SJCRH30 (cell line): ENCODE data around the gene SLC27A3. TPM values are rescaled to one million over a fixed set of nuclear protein-coding genes. Genes with fewer than 3 reads are reported as not detected.
A peak's percentile ranks its signal among the peaks of the same experiment; 100 is the strongest.

Experiments
- DNase-seq, 2 experiments: peaks; one replicate each; pipeline ENCODE4 v3.0.0-alpha.2; 2015 to 2020
- H3K27ac ChIP-seq: fragments of 250-450 bp; sonication (Bioruptor Pico); 2 replicates; pipeline ENCODE4 v1.5.1; 2020; ENCODE audit warnings: mild to moderate bottlenecking, moderate library complexity
- H3K27me3 ChIP-seq: fragments of 250-450 bp; sonication (Bioruptor Pico); 2 replicates; pipeline ENCODE4 v1.5.1; 2020; ENCODE audit warnings: mild to moderate bottlenecking, moderate library complexity
- H3K36me3 ChIP-seq: fragments of 250-450 bp; sonication (Bioruptor Pico); 2 replicates; pipeline ENCODE4 v1.5.1; 2020; ENCODE audit warnings: mild to moderate bottlenecking, moderate library complexity
- H3K4me1 ChIP-seq: fragments of 250-450 bp; sonication (Bioruptor Pico); 2 replicates; pipeline ENCODE4 v1.5.1; 2020; ENCODE audit warnings: mild to moderate bottlenecking, moderate library complexity
- H3K4me3 ChIP-seq: fragments of 250-450 bp; sonication (Bioruptor Pico); 2 replicates; pipeline ENCODE4 v1.5.1; 2020; ENCODE audit warnings: mild to moderate bottlenecking, moderate library complexity
- H3K9me3 ChIP-seq: fragments of 250-450 bp; sonication (Bioruptor Pico); replicated peaks from 2 replicates; pipeline ENCODE4 v1.5.1; 2020; ENCODE audit warnings: mild to moderate bottlenecking, moderate library complexity
- total RNA-seq: library from RNA; depleted of rRNA; stranded (reverse); fragments of >200 nt; shearing (Covaris generic); gene quantifications from 2 replicates; pipeline ENCODE4 v1.2.3, GENCODE V29; 2014

The SLC27A3 gene
- total RNA-seq, 1 experiment from 2014 or later = 2.1 TPM

DNA sequence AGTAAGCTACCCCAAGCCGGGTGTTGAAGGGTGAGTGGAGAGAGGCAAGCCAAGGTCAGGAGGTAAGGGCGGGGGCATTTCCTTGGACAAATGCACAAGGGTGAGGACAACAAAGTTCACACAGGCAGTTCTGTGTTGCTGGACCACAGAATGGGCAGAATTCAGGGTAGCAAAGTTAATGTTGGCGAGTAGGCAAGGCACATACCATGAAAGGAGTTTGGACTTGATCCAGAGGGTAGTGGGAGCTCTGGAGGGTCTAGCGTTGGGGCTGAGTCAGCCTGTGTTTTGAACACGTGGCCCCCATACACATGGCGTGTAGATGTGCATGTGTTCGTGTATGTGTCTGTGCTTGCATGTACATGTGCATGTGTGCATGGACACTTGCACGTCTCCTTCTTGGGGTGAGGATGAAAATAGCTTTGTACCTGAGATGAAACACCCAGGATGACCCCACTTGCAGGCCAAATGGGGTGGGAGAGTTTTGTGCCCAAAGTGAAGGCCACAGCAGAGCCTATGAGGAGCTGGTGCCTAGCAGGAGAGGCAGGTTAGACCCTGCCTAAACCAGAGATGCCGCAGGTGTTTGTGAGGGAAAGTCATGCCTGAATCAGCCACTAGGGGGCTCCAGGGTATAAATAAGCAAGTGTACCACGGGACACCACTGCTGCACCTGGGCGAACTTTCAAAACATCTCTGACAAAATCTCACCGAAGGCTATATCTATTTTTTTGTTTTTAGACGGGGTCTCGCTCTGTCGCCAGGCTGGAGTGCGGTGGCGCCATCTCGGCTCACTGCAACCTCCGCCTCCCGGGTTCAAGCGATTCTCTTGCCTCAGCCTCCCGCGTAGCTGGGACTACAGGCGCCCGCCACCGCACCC lies 21.8 kb downstream of the SLC27A3 start:
- Histone ChIP-seq H3K27me3 (no peaks in the 10 kb centered on the region), H3K36me3 (no peaks in the 10 kb centered on the region), H3K4me3 (no peak overlapping the region), H3K4me1 (no peaks in the 10 kb centered on the region), H3K9me3 (no peaks in the 10 kb centered on the region), H3K27ac (no peak overlapping the region)
- DNase-seq = peak; percentile 67 to 77

DNA sequence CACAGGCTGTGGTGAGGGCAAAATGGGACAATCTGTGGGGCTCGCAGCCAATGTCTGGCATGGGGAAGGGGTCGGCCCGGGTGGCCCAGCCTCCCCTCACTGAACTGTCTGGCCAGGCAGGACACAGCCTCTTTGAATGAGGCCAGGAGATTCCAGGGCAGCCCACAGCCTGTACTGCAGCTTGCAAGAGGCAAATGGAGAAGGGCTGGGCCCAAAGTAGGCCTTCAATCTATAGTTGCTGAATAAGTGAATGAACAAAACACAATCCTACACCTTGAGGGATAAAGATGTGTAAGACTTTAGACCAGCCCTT lies 23.2 kb downstream of the SLC27A3 start:
- H3K27me3 ChIP-seq = no peaks in the 10 kb centered on the region
- H3K4me1 ChIP-seq = no peaks in the 10 kb centered on the region
- H3K4me3 ChIP-seq = no peak overlapping the region
- H3K9me3 ChIP-seq = no peaks in the 10 kb centered on the region
- no peak for DNase-seq
- H3K27ac ChIP-seq = no peak overlapping the region
- H3K36me3 ChIP-seq = no peaks in the 10 kb centered on the region

DNA sequence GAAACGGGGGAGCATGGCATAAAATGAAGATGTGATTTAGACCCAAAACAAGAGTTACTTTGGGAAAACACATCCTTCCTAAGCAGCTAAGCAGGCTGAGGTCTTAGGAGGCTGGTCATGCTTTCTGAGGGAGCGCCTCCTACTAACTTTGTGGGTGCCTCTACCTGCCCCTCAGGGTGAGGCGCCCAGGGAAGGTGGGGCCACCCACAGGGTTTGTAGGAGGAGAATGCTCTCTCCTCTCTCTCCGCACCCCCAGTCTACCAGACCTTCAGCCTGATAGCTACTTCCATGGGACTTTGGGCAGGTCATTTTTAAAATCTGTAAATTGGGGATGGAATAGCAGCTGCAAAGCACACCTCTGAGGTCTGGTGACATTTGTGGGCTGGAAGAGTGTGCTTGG lies 23.8 kb downstream of the SLC27A3 start:
- Histone ChIP-seq H3K9me3 (no peaks in the 10 kb centered on the region), H3K27ac (no peak overlapping the region), H3K4me3 (no peak overlapping the region), H3K4me1 (no peaks in the 10 kb centered on the region), H3K27me3 (no peaks in the 10 kb centered on the region), H3K36me3 (no peaks in the 10 kb centered on the region)
- DNase-seq = no peak

DNA sequence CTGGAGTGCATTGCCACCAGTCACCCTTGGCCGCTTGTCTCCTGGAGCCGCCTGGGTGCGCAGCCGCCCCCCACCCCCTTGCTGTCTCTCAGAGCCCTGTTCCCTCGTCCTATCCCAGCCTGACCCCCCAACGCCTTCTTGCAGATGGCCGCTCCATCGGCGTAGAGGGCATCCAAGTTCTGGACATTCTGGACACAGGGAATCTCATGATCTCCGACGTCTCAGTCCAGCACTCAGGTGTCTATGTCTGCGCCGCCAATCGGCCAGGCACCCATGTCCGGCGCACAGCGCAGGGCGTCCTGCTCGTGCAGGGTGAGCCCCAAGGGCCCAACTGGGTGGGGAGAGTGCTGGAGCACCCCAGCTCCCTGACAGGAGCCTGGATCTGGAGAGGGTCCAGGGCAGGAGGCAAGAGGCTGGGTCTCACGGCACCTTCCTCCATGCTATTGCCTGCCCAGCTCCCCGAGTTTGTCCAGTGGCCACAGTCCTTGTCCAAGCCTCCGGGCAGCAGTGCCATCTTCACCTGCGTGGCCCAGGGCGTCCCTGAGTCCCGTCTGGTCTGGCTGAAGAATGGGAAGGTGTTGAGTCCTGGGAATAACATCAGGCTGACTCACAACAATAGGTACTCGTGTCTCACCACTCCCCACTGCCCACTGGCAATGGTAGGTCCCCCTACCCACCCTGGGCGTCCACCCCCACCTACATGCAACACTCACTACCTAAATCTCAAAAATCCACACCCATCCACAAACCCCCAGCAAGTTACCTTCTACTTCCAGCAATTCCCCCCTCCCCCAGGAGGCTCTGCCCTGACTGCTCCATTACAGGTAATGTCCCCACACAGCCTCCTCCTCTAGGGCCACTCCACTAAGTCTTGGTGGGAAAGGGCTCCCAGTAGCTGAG lies 24.6 kb downstream of the SLC27A3 start:
- Histone ChIP-seq H3K27me3 (no peaks in the 10 kb centered on the region), H3K4me3 (no peak overlapping the region), H3K4me1 (no peaks in the 10 kb centered on the region), H3K9me3 (no peaks in the 10 kb centered on the region), H3K27ac (no peak overlapping the region), H3K36me3 (no peaks in the 10 kb centered on the region)
- DNase-seq = no peak

DNA sequence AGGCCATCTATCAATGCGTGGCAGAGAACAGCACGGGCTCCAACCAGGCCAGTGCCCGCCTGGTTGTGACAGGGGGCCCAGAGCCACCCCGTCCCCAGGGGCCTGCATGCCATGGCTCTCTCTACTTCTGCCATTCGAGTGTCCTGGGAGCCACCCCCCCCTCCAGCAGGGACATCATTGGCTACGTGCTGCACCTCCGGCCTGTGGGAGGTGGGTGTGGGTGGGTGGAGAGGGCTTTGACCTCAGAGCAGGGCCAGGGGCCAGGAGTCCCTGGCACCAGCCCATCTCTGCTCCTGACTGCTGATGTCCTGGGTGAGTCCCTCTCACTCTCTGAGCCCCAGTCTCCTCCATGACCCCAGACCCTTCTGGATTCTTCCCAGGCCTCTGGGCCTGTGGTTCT lies 25.3 kb downstream of the SLC27A3 start:
- H3K4me1 ChIP-seq = no peaks in the 10 kb centered on the region
- H3K36me3 ChIP-seq = no peaks in the 10 kb centered on the region
- H3K27me3 ChIP-seq = no peaks in the 10 kb centered on the region
- H3K9me3 ChIP-seq = no peaks in the 10 kb centered on the region
- no peak overlapping the region for H3K4me3 ChIP-seq
- DNase-seq = no peak
- H3K27ac ChIP-seq = no peak overlapping the region

DNA sequence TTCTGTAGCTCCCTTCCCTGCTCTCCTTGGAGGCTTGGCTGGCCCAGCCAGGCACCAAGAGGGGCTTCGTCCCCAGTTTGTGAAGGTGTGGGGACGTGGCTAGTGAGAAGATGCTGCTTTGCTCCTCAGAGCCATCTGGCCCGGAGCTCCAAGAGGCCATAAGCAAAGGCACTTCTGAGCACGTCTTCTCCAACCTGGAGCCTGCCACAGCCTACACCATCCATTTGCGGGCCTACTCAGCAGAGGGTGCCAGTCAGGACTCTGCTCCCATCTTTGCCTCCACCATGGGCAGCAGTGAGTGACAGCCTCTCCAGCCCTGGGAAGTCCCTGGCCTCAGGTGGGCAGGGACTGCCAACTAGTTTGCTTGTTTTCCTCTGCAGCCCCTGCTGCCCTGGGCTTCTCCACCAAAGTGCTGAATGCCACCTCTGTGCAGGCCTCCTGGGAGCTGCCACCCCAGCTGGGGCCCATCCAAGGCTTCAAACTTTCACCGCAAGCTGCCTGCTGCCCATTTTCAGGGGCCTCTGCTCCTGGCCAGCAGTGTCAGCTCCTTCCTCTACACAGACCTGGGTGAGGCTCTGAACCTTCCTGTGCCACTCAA lies 25.9 kb downstream of the SLC27A3 start:
- Histone ChIP-seq H3K27me3 (no peaks in the 10 kb centered on the region), H3K27ac (no peak overlapping the region), H3K4me1 (no peaks in the 10 kb centered on the region), H3K9me3 (no peaks in the 10 kb centered on the region), H3K4me3 (no peak overlapping the region), H3K36me3 (no peaks in the 10 kb centered on the region)
- no peak for DNase-seq

DNA sequence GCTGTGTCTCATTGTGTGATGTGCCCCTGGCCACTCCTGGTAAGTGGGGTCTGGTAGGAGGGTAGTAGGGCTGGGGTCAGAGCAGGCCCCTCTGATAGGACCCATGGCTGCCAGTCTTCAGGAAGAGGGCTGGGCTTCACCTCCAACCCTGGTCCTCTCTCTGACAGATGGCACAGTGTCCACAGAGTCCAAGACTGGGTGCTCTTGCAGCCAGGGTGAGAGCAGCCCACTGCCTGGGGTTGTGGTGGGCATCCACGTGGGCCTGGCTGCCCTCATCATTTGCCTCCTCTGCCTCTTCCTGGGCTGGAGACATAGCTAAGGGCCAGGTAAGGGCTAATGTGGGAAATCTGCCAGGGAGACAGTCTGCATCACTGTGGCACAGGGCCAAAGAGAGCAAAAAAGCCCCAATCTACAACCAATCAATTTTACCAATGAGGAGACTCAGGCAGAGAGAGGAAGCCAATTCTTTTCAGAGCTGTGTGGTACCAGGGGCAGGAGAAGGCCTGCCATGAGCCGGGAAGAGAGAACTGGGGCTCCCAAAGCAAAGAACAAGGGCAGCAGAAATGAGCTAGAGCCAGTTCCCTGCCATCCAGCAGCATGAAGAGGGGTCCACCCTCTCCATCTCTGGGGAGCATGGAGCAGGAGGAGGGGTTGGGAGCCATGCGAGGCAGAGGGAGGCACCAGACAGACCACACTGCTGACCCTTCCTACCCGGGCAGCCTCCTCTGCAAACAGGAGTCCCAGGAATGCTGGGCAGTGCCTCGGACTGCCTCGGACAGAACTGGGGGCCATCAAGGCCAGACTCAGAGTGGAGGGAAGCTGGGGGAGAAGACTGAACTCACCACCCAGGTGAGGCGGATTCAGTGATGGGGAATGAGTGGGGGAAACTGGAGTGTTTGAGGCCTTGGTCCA lies 26.8 kb downstream of the SLC27A3 start:
- DNase-seq = no peak
- Histone ChIP-seq H3K27ac (no peak overlapping the region), H3K36me3 (peaks cover 2% of the 10 kb centered on the region; the same call in 1 of the 2 replicates), H3K4me3 (no peak overlapping the region), H3K9me3 (no peaks in the 10 kb centered on the region), H3K27me3 (no peaks in the 10 kb centered on the region), H3K4me1 (no peaks in the 10 kb centered on the region)

DNA sequence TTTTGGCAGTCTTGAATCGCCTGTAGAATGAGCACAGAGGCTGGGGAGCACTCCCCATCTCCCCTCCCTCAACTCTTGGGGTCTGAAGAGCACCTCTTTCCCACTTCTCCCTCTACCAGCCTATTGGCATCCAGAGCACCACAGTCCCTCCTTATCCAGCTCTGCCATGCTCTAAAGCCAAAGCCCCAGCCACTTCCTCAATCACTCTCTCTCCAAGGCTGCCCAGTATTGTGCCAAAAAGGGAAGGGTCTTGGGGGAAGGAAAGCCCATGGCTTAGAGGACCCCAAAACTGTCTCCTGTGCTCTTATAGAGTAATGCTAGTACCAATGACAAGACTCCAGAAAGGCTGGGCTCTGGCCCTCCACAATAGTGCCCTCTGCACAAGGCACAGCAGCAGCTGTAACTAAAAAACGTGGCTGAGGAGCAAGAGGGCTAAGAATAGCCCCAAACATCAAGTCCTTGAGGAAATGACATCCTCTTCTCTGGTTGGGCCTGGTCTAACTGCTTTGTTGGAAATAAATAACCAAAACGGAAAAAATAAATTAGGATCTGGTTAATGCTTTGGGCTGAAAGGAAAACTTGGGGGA lies 28.4 kb downstream of the SLC27A3 start:
- no peak for DNase-seq
- Histone ChIP-seq H3K27me3 (no peaks in the 10 kb centered on the region), H3K36me3 (peaks cover 2% of the 10 kb centered on the region; the same call in 1 of the 2 replicates), H3K4me1 (no peaks in the 10 kb centered on the region), H3K9me3 (no peaks in the 10 kb centered on the region), H3K4me3 (no peak overlapping the region), H3K27ac (no peak overlapping the region)

DNA sequence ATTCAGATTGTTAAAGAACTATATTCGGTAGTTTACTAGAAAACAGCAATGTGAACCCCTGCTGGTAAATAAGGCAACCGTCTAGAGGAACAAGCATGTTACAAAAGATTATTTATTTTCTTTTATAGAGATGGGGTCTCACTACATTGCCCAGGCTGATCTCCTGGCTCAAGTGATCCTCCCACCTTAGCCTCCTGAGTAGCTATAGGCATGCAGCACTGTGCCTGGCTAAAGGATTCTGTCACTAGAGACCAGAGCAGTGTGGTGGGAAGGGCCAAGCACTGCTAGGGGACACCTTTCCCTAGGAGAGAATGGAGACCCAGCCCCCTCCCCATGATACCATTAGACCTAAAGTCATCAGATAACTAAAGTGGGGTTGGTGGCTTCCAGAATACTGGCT lies 28.9 kb downstream of the SLC27A3 start:
- H3K36me3 ChIP-seq = peaks cover 2% of the 10 kb centered on the region; the same call in 1 of the 2 replicates
- H3K27me3 ChIP-seq = no peaks in the 10 kb centered on the region
- no peak for DNase-seq
- no peaks in the 10 kb centered on the region for H3K9me3 ChIP-seq
- H3K4me3 ChIP-seq = no peak overlapping the region
- H3K27ac ChIP-seq = no peak overlapping the region
- no peaks in the 10 kb centered on the region for H3K4me1 ChIP-seq

DNA sequence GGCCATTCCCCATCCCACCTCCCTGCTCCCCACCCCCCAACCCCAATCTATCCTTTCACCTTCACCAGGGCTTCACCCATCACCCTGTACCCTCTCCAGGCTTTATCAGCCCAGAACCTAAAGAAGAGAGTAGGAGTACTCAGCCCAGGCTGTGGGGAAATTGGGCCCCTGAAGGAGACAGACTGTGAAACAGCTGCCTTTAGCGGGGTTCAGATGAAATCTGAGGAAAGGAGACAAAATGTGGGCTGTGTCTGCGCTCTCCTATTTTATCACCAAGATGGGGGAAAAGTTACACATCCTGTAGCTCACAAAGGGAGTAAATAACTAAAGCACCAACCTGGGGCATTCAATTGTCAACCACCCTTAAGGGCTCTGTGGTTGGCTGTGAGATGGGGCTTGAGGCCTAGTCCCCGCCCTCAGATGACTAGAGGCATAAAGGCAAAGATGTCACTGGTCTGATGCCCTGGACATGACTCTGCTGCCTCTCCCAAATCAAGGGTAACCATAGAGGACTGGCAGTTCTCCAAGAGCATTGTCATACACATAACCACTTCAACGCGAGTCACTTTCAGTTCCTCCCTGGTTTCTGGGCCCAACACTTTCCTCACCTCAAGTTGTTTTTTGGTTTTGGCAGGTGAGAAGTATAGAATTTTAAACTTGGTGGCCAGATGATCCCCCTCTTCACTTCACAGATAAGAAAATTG lies 30.0 kb downstream of the SLC27A3 start:
- Histone ChIP-seq H3K27me3 (no peaks in the 10 kb centered on the region), H3K4me1 (no peaks in the 10 kb centered on the region), H3K27ac (no peak overlapping the region), H3K4me3 (no peak overlapping the region), H3K36me3 (peaks cover 5% of the 10 kb centered on the region; the same call in 1 of the 2 replicates), H3K9me3 (no peaks in the 10 kb centered on the region)
- peak; percentile 32 to 41 for DNase-seq

DNA sequence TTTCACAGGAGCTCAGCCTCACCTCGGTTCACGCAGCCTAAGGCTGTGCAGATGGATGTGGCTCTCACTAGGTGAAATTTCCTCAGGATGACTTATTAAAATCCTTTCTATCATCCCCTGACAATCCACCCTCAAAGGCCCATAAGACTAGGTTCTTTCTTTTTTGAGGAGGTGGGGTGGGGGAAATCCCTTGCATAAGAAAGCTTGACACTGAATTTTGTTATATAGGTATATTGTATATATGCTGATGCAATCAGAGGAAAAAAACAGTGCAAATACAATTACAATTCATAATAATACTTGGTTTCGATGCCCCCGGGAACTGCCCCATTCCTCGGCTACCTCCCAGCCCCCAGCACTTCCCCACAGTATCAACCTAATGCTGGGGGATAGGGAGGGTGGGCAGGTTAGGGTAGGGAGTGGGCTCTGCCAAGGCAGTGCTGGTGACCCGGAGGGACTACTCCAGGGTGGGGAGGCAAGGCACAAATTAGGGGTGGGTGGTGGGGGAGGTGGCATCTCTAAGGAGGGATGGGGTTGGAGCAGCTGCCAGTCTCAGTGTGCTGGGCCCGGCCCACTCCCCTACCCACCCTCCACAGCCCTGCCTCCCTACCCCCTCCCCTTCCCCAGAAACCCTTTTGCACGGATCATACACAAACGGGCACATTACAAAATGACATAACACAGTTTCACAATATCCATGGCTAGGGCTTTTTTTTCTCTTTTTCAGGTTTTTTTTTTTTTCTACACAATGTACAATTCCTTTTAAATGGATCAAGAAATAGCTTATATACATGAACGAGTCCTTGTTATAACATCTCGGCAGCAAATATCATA lies 30.9 kb downstream of the SLC27A3 start:
- H3K4me3 ChIP-seq = no peak overlapping the region
- no peak overlapping the region for H3K27ac ChIP-seq
- no peaks in the 10 kb centered on the region for H3K27me3 ChIP-seq
- H3K36me3 ChIP-seq = peaks cover 7% of the 10 kb centered on the region
- no peaks in the 10 kb centered on the region for H3K9me3 ChIP-seq
- H3K4me1 ChIP-seq = no peaks in the 10 kb centered on the region
- DNase-seq = no peak

DNA sequence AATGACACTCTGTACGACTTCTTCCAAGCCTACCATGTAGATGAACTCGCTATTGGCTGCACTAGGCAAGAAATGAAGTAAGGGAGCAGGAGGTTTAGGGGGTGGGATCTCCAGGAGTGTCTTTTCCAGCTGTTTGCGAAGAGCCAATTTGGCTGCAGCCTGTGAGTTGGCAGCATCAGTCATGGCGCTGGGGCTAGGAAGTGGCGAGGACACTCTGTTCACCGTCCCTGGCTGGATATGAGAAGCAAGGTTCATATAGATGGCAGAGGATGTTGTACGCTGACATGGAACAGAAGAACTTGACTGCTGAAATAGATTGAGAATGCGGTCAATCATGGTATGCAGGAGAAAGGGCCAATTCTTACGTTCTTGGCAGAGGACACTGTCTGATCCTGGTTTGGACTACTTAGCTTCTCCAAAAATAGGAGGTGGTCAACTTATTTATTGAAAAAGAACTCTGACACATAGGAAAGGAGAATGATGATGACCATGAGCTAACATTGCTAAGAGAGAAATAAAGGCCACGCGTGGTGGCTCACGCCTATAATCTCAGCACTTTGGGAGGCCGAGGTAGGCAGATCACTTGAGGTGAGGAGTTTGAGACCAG lies 41.2 kb downstream of the SLC27A3 start:
- Histone ChIP-seq H3K4me1 (no peaks in the 10 kb centered on the region), H3K9me3 (no peaks in the 10 kb centered on the region), H3K36me3 (peaks cover 42% of the 10 kb centered on the region), H3K27me3 (no peaks in the 10 kb centered on the region), H3K27ac (no peak overlapping the region), H3K4me3 (no peak overlapping the region)
- no peak for DNase-seq
